Measurements from ENCODE around the gene RBM10. TPM values are rescaled to one million over a fixed set of nuclear protein-coding genes. Genes with fewer than 3 reads are reported as not detected.
"Not testable (repeated sequence)": the region's sequence is repeated elsewhere in the genome, so short reads cannot be mapped to it uniquely, and the experiment has no call there.

RBM10 gene
- 10 to 100 TPM; 71.6 to 82.4 TPM for total RNA-seq

- Mint-ChIP-seq H3K4me3 (peak within 1 kb of the TSS; percentile 96 to 100), H3K27me3 (ENCODE audit: low read depth) (peaks cover 16% of the 10 kb centered on the region), H3K4me1 (ENCODE audit: low read depth) (peaks cover 24% of the 10 kb centered on the region), H3K36me3 (ENCODE audit: insufficient read depth in 2 of 2) (peaks cover 15 to 21% of the 10 kb centered on the region in 2 donors), H3K9me3 (no peaks in the 10 kb centered on the region), H3K27ac (peak within 1 kb of the TSS; percentile 97)
- peak; percentile 92 to 93 for ATAC-seq (replicated peaks in 1 of 2)
- DNase-seq, result peak; percentile 91 to 95
These were observed at the start of gene RBM10, which contains the start of gene NDUFB11 for GRCh38 chrX:47144626-47145394. RBM10 (plus strand) TSS chrX:47145221; CDS start chrX:47147482, 2,261 bp downstream. NDUFB11 (minus strand) TSS chrX:47144702; CDS start chrX:47144679, 23 bp downstream.

GRCh38 chrX:47097018-47097417 lies 48.0 kb upstream of the RBM10 start:
- no peaks in the 10 kb centered on the region for H3K4me1 Mint-ChIP-seq (ENCODE audit: low read depth)
- no peak overlapping the region for H3K27ac Mint-ChIP-seq
- no peak overlapping the region for H3K4me3 Mint-ChIP-seq
- no peak for DNase-seq
- H3K27me3 Mint-ChIP-seq (ENCODE audit: low read depth), result peaks cover 21% of the 10 kb centered on the region
- H3K36me3 Mint-ChIP-seq (ENCODE audit: insufficient read depth in 2 of 2), result no peaks in the 10 kb centered on the region
- ATAC-seq (replicated peaks in 1 of 2), result no peak
- no peaks in the 10 kb centered on the region for H3K9me3 Mint-ChIP-seq

GRCh38 chrX:47098338-47099094 lies 46.5 kb upstream of the RBM10 start:
- no peaks in the 10 kb centered on the region for H3K36me3 Mint-ChIP-seq (ENCODE audit: insufficient read depth in 2 of 2)
- no peaks in the 10 kb centered on the region for H3K9me3 Mint-ChIP-seq
- no peaks in the 10 kb centered on the region for H3K4me1 Mint-ChIP-seq (ENCODE audit: low read depth)
- no peak overlapping the region for H3K27ac Mint-ChIP-seq
- H3K4me3 Mint-ChIP-seq, result no peak overlapping the region
- H3K27me3 Mint-ChIP-seq (ENCODE audit: low read depth), result peaks cover 21% of the 10 kb centered on the region
- no peak for DNase-seq
- ATAC-seq (replicated peaks in 1 of 2), result no peak

GRCh38 chrX:47101206-47101605 lies 43.8 kb upstream of the RBM10 start:
- Mint-ChIP-seq H3K4me1 (ENCODE audit: low read depth) (no peaks in the 10 kb centered on the region), H3K36me3 (ENCODE audit: insufficient read depth in 2 of 2) (no peaks in the 10 kb centered on the region), H3K27ac (no peak overlapping the region), H3K9me3 (no peaks in the 10 kb centered on the region), H3K4me3 (no peak overlapping the region), H3K27me3 (ENCODE audit: low read depth) (peaks cover 10% of the 10 kb centered on the region)
- DNase-seq, result no peak
- ATAC-seq (replicated peaks in 1 of 2), result no peak

GRCh38 chrX:47110936-47111615 lies 33.9 kb upstream of the RBM10 start:
- not testable (repeated sequence) for ATAC-seq (replicated peaks in 1 of 2); H3K9me3 Mint-ChIP-seq; H3K36me3 Mint-ChIP-seq (ENCODE audit: insufficient read depth in 2 of 2); DNase-seq; H3K4me1 Mint-ChIP-seq (ENCODE audit: low read depth); H3K4me3 Mint-ChIP-seq; H3K27ac Mint-ChIP-seq
- H3K27me3 Mint-ChIP-seq (ENCODE audit: low read depth), result peaks cover 14% of the 10 kb centered on the region

- Mint-ChIP-seq H3K27ac (no peak overlapping the region), H3K9me3 (no peaks in the 10 kb centered on the region), H3K27me3 (ENCODE audit: low read depth) (peaks cover 21% of the 10 kb centered on the region), H3K4me3 (no peak overlapping the region), H3K36me3 (ENCODE audit: insufficient read depth in 2 of 2) (peaks cover 0 to 3% of the 10 kb centered on the region in 2 donors), H3K4me1 (ENCODE audit: low read depth) (no peaks in the 10 kb centered on the region)
- ATAC-seq (replicated peaks in 1 of 2) (no peak), DNase-seq (no peak)
These were observed 32.6 kb upstream of the RBM10 start for GRCh38 chrX:47112316-47112954.

- not testable (repeated sequence) for H3K9me3 Mint-ChIP-seq; DNase-seq; H3K27ac Mint-ChIP-seq; H3K36me3 Mint-ChIP-seq (ENCODE audit: insufficient read depth in 2 of 2); ATAC-seq (replicated peaks in 1 of 2); H3K4me3 Mint-ChIP-seq; H3K4me1 Mint-ChIP-seq (ENCODE audit: low read depth)
- peaks cover 25% of the 10 kb centered on the region for H3K27me3 Mint-ChIP-seq (ENCODE audit: low read depth)
These were observed 28.4 kb upstream of the RBM10 start for GRCh38 chrX:47116551-47117110.

- H3K27me3 Mint-ChIP-seq (ENCODE audit: low read depth), result peaks cover 20% of the 10 kb centered on the region
- not testable (repeated sequence) for ATAC-seq (replicated peaks in 1 of 2); H3K36me3 Mint-ChIP-seq (ENCODE audit: insufficient read depth in 2 of 2)
These were observed 20.6 kb upstream of the RBM10 start for GRCh38 chrX:47124466-47124865.

GRCh38 chrX:47129157-47129898 lies 15.7 kb upstream of the RBM10 start:
- H3K36me3 Mint-ChIP-seq (ENCODE audit: insufficient read depth in 2 of 2), result peaks cover 0 to 2% of the 10 kb centered on the region in 2 donors
- peak; percentile 89 for DNase-seq
- no peaks in the 10 kb centered on the region for H3K9me3 Mint-ChIP-seq
- peak overlapping the region; percentile 95 to 97 for H3K4me3 Mint-ChIP-seq
- ATAC-seq (replicated peaks in 1 of 2), result peak; percentile 99
- peak overlapping the region; percentile 98 for H3K27ac Mint-ChIP-seq
- H3K4me1 Mint-ChIP-seq (ENCODE audit: low read depth), result no peaks in the 10 kb centered on the region
- peaks cover 2% of the 10 kb centered on the region for H3K27me3 Mint-ChIP-seq (ENCODE audit: low read depth)

More at GRCh38 chrX:47124466-47124865, 20.6 kb upstream of the RBM10 start:
- H3K9me3 Mint-ChIP-seq; DNase-seq; H3K4me1 Mint-ChIP-seq (ENCODE audit: low read depth); H3K4me3 Mint-ChIP-seq: not testable (repeated sequence)
- peak overlapping the region; percentile 65 for H3K27ac Mint-ChIP-seq

GRCh38 chrX:47129899-47130358 lies 15.1 kb upstream of the RBM10 start:
- Mint-ChIP-seq H3K36me3 (ENCODE audit: insufficient read depth in 2 of 2) (peaks cover 0 to 2% of the 10 kb centered on the region in 2 donors), H3K27me3 (ENCODE audit: low read depth) (no peaks in the 10 kb centered on the region), H3K27ac (no peak overlapping the region), H3K9me3 (no peaks in the 10 kb centered on the region), H3K4me3 (peak overlapping the region; percentile 95 to 97), H3K4me1 (ENCODE audit: low read depth) (no peaks in the 10 kb centered on the region)
- DNase-seq, result no peak
- no peak for ATAC-seq (replicated peaks in 1 of 2)

GRCh38 chrX:47133493-47133892 lies 11.5 kb upstream of the RBM10 start:
- no peak for ATAC-seq (replicated peaks in 1 of 2)
- no peak for DNase-seq
- no peak overlapping the region for H3K27ac Mint-ChIP-seq

GRCh38 chrX:47135650-47136049 lies 9.4 kb upstream of the RBM10 start:
- not testable (repeated sequence) for H3K9me3 Mint-ChIP-seq

More at GRCh38 chrX:47133493-47133892, 11.5 kb upstream of the RBM10 start:
- H3K9me3 Mint-ChIP-seq, result no peaks in the 10 kb centered on the region
- H3K36me3 Mint-ChIP-seq (ENCODE audit: insufficient read depth in 2 of 2), result peaks cover 0 to 2% of the 10 kb centered on the region in 2 donors
- H3K4me3 Mint-ChIP-seq, result no peak overlapping the region
- H3K4me1 Mint-ChIP-seq (ENCODE audit: low read depth), result no peaks in the 10 kb centered on the region
- H3K27me3 Mint-ChIP-seq (ENCODE audit: low read depth), result no peaks in the 10 kb centered on the region

More at GRCh38 chrX:47135650-47136049, 9.4 kb upstream of the RBM10 start:
- not testable (repeated sequence) for DNase-seq; H3K4me3 Mint-ChIP-seq; ATAC-seq (replicated peaks in 1 of 2); H3K27ac Mint-ChIP-seq; H3K36me3 Mint-ChIP-seq (ENCODE audit: insufficient read depth in 2 of 2); H3K4me1 Mint-ChIP-seq (ENCODE audit: low read depth)
- peaks cover 13% of the 10 kb centered on the region for H3K27me3 Mint-ChIP-seq (ENCODE audit: low read depth)
